HepG2 (cell line): ENCODE data around the gene GJD3. TPM values are rescaled to one million over a fixed set of nuclear protein-coding genes. Genes with fewer than 3 reads are reported as not detected.

Experiments
- CHD2 ChIP-seq: IDR thresholded peaks from 2 replicates; pipeline ENCODE4 v1.6.1; 2011; ENCODE audit warnings: low read depth, low read length, improper control_type of control experiment
- GZF1 ChIP-seq: sonication (generic); formaldehyde crosslinking; IDR thresholded peaks from 2 replicates; pipeline ENCODE4 v1.5.1; 2020; ENCODE audit warnings: mild to moderate bottlenecking, missing genetic modification reagents
- HOXA7 ChIP-seq: sonication (generic); formaldehyde crosslinking; IDR thresholded peaks from 2 replicates; pipeline ENCODE4 v1.8.1; 2022; ENCODE audit warnings: mild to moderate bottlenecking, missing genetic modification reagents, moderate library complexity
- KLF11 ChIP-seq: IDR thresholded peaks from 2 replicates; pipeline ENCODE4 v1.6.1; 2016; ENCODE audit warnings: missing compliant biosample characterization
- KLF9 ChIP-seq: IDR thresholded peaks from 2 replicates; pipeline ENCODE4 v1.6.1; 2016; ENCODE audit warnings: low read depth
- LCORL ChIP-seq, 2 experiments: fragments of 450-650 bp in 1 of 2; sonication (generic) in 1 of 2; formaldehyde crosslinking in 1 of 2; IDR thresholded peaks; 2 replicates each; pipeline versions ENCODE4 v1.5.0 to v1.6.1; 2017 to 2020; ENCODE audit warnings: antibody characterized with exemption in 1 of 2, missing genetic modification reagents in 1 of 2
- MAFF ChIP-seq: IDR thresholded peaks from 2 replicates; pipeline ENCODE4 v1.6.1; 2011; ENCODE audit warnings: low read depth, low read length, improper control_type of control experiment
- MIXL1 ChIP-seq: IDR thresholded peaks from 2 replicates; pipeline ENCODE4 v1.6.1; 2016
- MLLT10 ChIP-seq: sonication (generic); formaldehyde crosslinking; IDR thresholded peaks from 2 replicates; pipeline ENCODE4 v1.4.0; 2020; ENCODE audit warnings: missing genetic modification reagents
- NR1H2 ChIP-seq: sonication (generic); formaldehyde crosslinking; IDR thresholded peaks from 2 replicates; pipeline ENCODE4 v1.8.1; 2022; ENCODE audit warnings: low read depth, missing genetic modification reagents, borderline replicate concordance
- ZKSCAN8 ChIP-seq: IDR thresholded peaks from 2 replicates; pipeline ENCODE4 v1.6.1; 2016; ENCODE audit warnings: borderline replicate concordance, missing genetic modification reagents, missing compliant biosample characterization
- ZNF468 ChIP-seq: sonication (generic); formaldehyde crosslinking; IDR thresholded peaks from 2 replicates; pipeline ENCODE4 v1.8.0; 2022; ENCODE audit warnings: mild to moderate bottlenecking, moderate library complexity, missing genetic modification reagents
- ZNF605 ChIP-seq: sonication (generic); formaldehyde crosslinking; IDR thresholded peaks from 2 replicates; pipeline ENCODE4 v1.8.0; 2022; ENCODE audit warnings: mild to moderate bottlenecking, missing genetic modification reagents
- ZSCAN20 ChIP-seq: sonication (generic); formaldehyde crosslinking; IDR thresholded peaks from 2 replicates; pipeline ENCODE4 v1.4.0; 2020; ENCODE audit warnings: missing genetic modification reagents, mild to moderate bottlenecking, borderline replicate concordance
- polyA plus RNA-seq, 8 experiments: library from polyadenylated mRNA; depleted of rRNA in 3 of 8; stranded (reverse) in 7 of 8; unstranded in 1 of 8; fragments of >200 nt; fragmentation: Illumina TruSeq in 4 of 8; extraction: Trizol in 4 of 8; gene quantifications; 2 replicates each; pipeline versions ENCODE4 v1.2.1 to v1.2.3, GENCODE V29; 2011 to 2016; ENCODE audit warnings: low read depth in 4 of 8, missing spikeins in 1 of 8, mixed read lengths in 1 of 8; ENCODE audit not compliant: insufficient read depth in 1 of 8
- total RNA-seq, 5 experiments: library from RNA; depleted of rRNA; stranded (reverse); fragments of >200 nt; fragmentation: Illumina TruSeq; extraction: Trizol; gene quantifications; 2 replicates each; pipeline ENCODE4 v1.2.3, GENCODE V29; 2016; ENCODE audit warnings: low read depth in 1 of 5
- TF ChIP-seq, protein P1 (sequence below): IDR thresholded peaks from 2 replicates; pipeline ENCODE4 v1.6.1; 2016; ENCODE audit warnings: low read depth, missing genetic modification reagents, missing compliant biosample characterization
- TF ChIP-seq, protein P2 (sequence below): sonication (generic); formaldehyde crosslinking; IDR thresholded peaks from 2 replicates; pipeline ENCODE4 v1.8.0; 2022; ENCODE audit warnings: mild to moderate bottlenecking, missing genetic modification reagents, moderate library complexity
- TF ChIP-seq, protein P3 (sequence below): sonication (generic); formaldehyde crosslinking; conservative IDR thresholded peaks from 2 replicates; pipeline ENCODE4 v1.4.0; 2020; ENCODE audit warnings: mild to moderate bottlenecking, missing genetic modification reagents, moderate library complexity
- TF ChIP-seq, protein P4 (sequence below): sonication (generic); formaldehyde crosslinking; IDR thresholded peaks from 2 replicates; pipeline ENCODE4 v1.5.1; 2020; ENCODE audit warnings: missing genetic modification reagents, mild to moderate bottlenecking, borderline replicate concordance

Gene GJD3
- total and polyA plus RNA-seq, 2 of the 13 experiments (the other 11 are each of a cell fraction or from before 2014, with no cell fraction given) = not detected

- TF ChIP-seq, protein P1, sequence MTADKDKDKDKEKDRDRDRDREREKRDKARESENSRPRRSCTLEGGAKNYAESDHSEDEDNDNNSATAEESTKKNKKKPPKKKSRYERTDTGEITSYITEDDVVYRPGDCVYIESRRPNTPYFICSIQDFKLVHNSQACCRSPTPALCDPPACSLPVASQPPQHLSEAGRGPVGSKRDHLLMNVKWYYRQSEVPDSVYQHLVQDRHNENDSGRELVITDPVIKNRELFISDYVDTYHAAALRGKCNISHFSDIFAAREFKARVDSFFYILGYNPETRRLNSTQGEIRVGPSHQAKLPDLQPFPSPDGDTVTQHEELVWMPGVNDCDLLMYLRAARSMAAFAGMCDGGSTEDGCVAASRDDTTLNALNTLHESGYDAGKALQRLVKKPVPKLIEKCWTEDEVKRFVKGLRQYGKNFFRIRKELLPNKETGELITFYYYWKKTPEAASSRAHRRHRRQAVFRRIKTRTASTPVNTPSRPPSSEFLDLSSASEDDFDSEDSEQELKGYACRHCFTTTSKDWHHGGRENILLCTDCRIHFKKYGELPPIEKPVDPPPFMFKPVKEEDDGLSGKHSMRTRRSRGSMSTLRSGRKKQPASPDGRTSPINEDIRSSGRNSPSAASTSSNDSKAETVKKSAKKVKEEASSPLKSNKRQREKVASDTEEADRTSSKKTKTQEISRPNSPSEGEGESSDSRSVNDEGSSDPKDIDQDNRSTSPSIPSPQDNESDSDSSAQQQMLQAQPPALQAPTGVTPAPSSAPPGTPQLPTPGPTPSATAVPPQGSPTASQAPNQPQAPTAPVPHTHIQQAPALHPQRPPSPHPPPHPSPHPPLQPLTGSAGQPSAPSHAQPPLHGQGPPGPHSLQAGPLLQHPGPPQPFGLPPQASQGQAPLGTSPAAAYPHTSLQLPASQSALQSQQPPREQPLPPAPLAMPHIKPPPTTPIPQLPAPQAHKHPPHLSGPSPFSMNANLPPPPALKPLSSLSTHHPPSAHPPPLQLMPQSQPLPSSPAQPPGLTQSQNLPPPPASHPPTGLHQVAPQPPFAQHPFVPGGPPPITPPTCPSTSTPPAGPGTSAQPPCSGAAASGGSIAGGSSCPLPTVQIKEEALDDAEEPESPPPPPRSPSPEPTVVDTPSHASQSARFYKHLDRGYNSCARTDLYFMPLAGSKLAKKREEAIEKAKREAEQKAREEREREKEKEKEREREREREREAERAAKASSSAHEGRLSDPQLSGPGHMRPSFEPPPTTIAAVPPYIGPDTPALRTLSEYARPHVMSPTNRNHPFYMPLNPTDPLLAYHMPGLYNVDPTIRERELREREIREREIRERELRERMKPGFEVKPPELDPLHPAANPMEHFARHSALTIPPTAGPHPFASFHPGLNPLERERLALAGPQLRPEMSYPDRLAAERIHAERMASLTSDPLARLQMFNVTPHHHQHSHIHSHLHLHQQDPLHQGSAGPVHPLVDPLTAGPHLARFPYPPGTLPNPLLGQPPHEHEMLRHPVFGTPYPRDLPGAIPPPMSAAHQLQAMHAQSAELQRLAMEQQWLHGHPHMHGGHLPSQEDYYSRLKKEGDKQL (CRISPR knock-in tag) = no peak
- TF ChIP-seq, protein P2, sequence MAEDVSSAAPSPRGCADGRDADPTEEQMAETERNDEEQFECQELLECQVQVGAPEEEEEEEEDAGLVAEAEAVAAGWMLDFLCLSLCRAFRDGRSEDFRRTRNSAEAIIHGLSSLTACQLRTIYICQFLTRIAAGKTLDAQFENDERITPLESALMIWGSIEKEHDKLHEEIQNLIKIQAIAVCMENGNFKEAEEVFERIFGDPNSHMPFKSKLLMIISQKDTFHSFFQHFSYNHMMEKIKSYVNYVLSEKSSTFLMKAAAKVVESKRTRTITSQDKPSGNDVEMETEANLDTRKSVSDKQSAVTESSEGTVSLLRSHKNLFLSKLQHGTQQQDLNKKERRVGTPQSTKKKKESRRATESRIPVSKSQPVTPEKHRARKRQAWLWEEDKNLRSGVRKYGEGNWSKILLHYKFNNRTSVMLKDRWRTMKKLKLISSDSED (CRISPR knock-in tag) = no peak
- TF ChIP-seq, protein P3, sequence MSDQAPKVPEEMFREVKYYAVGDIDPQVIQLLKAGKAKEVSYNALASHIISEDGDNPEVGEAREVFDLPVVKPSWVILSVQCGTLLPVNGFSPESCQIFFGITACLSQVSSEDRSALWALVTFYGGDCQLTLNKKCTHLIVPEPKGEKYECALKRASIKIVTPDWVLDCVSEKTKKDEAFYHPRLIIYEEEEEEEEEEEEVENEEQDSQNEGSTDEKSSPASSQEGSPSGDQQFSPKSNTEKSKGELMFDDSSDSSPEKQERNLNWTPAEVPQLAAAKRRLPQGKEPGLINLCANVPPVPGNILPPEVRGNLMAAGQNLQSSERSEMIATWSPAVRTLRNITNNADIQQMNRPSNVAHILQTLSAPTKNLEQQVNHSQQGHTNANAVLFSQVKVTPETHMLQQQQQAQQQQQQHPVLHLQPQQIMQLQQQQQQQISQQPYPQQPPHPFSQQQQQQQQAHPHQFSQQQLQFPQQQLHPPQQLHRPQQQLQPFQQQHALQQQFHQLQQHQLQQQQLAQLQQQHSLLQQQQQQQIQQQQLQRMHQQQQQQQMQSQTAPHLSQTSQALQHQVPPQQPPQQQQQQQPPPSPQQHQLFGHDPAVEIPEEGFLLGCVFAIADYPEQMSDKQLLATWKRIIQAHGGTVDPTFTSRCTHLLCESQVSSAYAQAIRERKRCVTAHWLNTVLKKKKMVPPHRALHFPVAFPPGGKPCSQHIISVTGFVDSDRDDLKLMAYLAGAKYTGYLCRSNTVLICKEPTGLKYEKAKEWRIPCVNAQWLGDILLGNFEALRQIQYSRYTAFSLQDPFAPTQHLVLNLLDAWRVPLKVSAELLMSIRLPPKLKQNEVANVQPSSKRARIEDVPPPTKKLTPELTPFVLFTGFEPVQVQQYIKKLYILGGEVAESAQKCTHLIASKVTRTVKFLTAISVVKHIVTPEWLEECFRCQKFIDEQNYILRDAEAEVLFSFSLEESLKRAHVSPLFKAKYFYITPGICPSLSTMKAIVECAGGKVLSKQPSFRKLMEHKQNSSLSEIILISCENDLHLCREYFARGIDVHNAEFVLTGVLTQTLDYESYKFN = no peak
- TF ChIP-seq KLF11 (CRISPR knock-in tag) = 0 out of 2 replicates have a peak, but pooled peaks have one; percentile 0
- TF ChIP-seq MIXL1 = no peak
- peak; percentile 17; the same call in 1 of the 2 replicates for TF ChIP-seq NR1H2 (CRISPR knock-in tag)
- TF ChIP-seq KLF9 (CRISPR knock-in tag) = no peak
- no peak for TF ChIP-seq ZNF605
- no peak for TF ChIP-seq CHD2
- TF ChIP-seq MAFF = no peak
- no peak for TF ChIP-seq LCORL (IDR thresholded peaks at IDR 0.05)
- no peak for TF ChIP-seq LCORL (CRISPR knock-in tag; IDR thresholded peaks at IDR 0.05)
- no peak for TF ChIP-seq MLLT10 (CRISPR knock-in tag)
- no peak for TF ChIP-seq HOXA7 (CRISPR knock-in tag)
- TF ChIP-seq ZKSCAN8 (CRISPR knock-in tag) = no peak
- TF ChIP-seq ZNF468 (CRISPR knock-in tag) = no peak
- TF ChIP-seq, protein P4, sequence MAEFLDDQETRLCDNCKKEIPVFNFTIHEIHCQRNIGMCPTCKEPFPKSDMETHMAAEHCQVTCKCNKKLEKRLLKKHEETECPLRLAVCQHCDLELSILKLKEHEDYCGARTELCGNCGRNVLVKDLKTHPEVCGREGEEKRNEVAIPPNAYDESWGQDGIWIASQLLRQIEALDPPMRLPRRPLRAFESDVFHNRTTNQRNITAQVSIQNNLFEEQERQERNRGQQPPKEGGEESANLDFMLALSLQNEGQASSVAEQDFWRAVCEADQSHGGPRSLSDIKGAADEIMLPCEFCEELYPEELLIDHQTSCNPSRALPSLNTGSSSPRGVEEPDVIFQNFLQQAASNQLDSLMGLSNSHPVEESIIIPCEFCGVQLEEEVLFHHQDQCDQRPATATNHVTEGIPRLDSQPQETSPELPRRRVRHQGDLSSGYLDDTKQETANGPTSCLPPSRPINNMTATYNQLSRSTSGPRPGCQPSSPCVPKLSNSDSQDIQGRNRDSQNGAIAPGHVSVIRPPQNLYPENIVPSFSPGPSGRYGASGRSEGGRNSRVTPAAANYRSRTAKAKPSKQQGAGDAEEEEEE = no peak
- no peak for TF ChIP-seq ZSCAN20
- no peak for TF ChIP-seq GZF1
Measured at GRCh38 chr17:40363111-40363827, 1.3 kb downstream of the GJD3 start (continued).
